ENCODE measurements around the gene NDST4.

GRCh38 chr4:115058533-115058932 lies 54.9 kb downstream of the NDST4 start:
- TF ChIP-seq RAD21 (IDR thresholded peaks at IDR 0.05; ENCODE audit: low read length) (no peak), CTCF (conservative IDR thresholded peaks at IDR 0.05; ENCODE audit: low read depth, low read length) (no peak), MXI1 (IDR thresholded peaks at IDR 0.05; ENCODE audit: borderline replicate concordance, low read depth, low read length) (no peak), MAFK (IDR thresholded peaks at IDR 0.05; ENCODE audit: low read depth, low read length) (no peak), POLR2A (IDR thresholded peaks at IDR 0.05; ENCODE audit: low read depth, low read length) (no peak), SMC3 (IDR thresholded peaks at IDR 0.05; ENCODE audit: low read depth, low read length) (no peak), CEBPB (IDR thresholded peaks at IDR 0.05; ENCODE audit: low read depth, low read length) (no peak), FOS (IDR thresholded peaks at IDR 0.05; ENCODE audit: low read depth, low read length) (no peak), USF2 (IDR thresholded peaks at IDR 0.05; ENCODE audit: low read depth, low read length) (no peak), BHLHE40 (IDR thresholded peaks at IDR 0.05; ENCODE audit: low read depth, low read length) (no peak), ELK1 (IDR thresholded peaks at IDR 0.05; ENCODE audit: borderline replicate concordance, low read depth, low read length) (no peak), CHD1 (IDR thresholded peaks at IDR 0.05; ENCODE audit: low read depth, low read length) (no peak)
